Chondrocyte (in vitro differentiated cells): ENCODE measurements around the gene IGSF10. TPM values are rescaled to one million over a fixed set of nuclear protein-coding genes. Genes with fewer than 3 reads are reported as not detected.

Experiments
- DNase-seq: peaks from one replicate; pipeline ENCODE4 v3.0.0; 2021; ENCODE audit warnings: mixed read lengths, low spot score
- H3K27ac Mint-ChIP-seq: one replicate; pipeline ENCODE4 v1.8.0; 2021; ENCODE audit warnings: mild to moderate bottlenecking, moderate library complexity, mixed read lengths; ENCODE audit not compliant: unreplicated experiment
- H3K27me3 Mint-ChIP-seq: 2 replicates; pipeline ENCODE4 v1.8.0; 2021; ENCODE audit warnings: low read depth, mixed read lengths
- H3K36me3 Mint-ChIP-seq: 2 replicates; pipeline ENCODE4 v1.8.0; 2021; ENCODE audit warnings: low read depth, mixed read lengths
- H3K4me1 Mint-ChIP-seq: 2 replicates; pipeline ENCODE4 v1.8.0; 2021; ENCODE audit warnings: low read depth, mild to moderate bottlenecking, mixed read lengths
- H3K4me3 Mint-ChIP-seq: one replicate; pipeline ENCODE4 v1.8.0; 2021; ENCODE audit warnings: mild to moderate bottlenecking, moderate library complexity, mixed read lengths; ENCODE audit not compliant: unreplicated experiment
- H3K9me3 Mint-ChIP-seq: 2 replicates; pipeline ENCODE4 v1.8.0; 2021; ENCODE audit warnings: low read depth, mixed read lengths
- CTCF ChIP-seq: fragments of 200-600 bp; sonication (generic); IDR thresholded peaks from 2 replicates; pipeline ENCODE4 v1.5.0; 2021; ENCODE audit warnings: antibody characterized with exemption, mild to moderate bottlenecking, moderate library complexity
- total RNA-seq: library from RNA; stranded (reverse); gene quantifications from 3 replicates; pipeline ENCODE4 v1.2.1, GENCODE V29; 2021

The IGSF10 gene
- total RNA-seq, 1 donor from 2014 or later, result 0.10 TPM

DNA sequence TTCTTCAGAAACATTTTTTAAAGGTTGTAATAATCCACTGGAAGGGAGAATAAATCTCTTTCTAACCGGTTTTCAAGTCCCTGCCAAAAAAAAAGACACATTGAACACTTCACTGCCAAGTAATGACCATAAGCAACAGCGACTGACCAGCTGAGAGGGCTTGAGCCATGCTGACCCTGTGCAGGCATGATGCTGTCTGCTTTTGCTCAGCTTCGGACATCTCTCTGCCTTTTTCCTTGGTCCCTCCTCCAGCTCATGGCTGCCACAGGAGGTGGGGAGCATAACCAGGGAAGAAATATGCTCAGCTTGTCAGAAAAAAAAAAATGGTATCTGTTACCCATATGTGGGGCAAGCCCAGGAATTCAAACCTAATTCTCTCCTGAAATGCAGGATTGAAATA, 1.5 kb downstream of the IGSF10 start:
- peaks cover 23% of the 10 kb centered on the region for H3K27me3 Mint-ChIP-seq
- H3K9me3 Mint-ChIP-seq, result no peaks in the 10 kb centered on the region
- TF ChIP-seq CTCF, result no peak
- H3K27ac Mint-ChIP-seq, result no peak overlapping the region
- peaks cover 9% of the 10 kb centered on the region for H3K4me1 Mint-ChIP-seq
- no peak for DNase-seq
- no peaks in the 10 kb centered on the region for H3K36me3 Mint-ChIP-seq
- H3K4me3 Mint-ChIP-seq, result no peak overlapping the region

DNA sequence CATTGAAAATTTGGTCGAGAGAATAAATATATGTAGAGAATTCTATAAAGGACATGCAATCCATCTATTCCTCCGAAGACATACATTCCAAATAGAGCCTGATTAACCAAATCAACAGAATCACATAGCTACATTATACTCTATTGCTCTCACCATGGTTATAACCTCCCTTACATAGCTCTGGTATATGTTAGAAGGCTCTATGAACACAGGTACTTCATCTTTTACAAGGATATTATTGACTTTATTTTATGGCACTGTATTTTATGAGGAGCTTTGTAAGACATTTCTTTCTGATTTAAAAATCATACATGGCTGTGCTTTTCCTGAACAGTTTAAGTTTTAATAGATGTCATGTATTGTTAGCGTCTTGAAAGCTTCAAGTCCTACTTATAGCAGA, 4.8 kb downstream of the IGSF10 start:
- Mint-ChIP-seq H3K27ac (no peak overlapping the region), H3K4me1 (peaks cover 7% of the 10 kb centered on the region), H3K27me3 (peaks cover 10% of the 10 kb centered on the region), H3K4me3 (no peak overlapping the region), H3K9me3 (no peaks in the 10 kb centered on the region), H3K36me3 (no peaks in the 10 kb centered on the region)
- no peak for TF ChIP-seq CTCF
- no peak for DNase-seq

DNA sequence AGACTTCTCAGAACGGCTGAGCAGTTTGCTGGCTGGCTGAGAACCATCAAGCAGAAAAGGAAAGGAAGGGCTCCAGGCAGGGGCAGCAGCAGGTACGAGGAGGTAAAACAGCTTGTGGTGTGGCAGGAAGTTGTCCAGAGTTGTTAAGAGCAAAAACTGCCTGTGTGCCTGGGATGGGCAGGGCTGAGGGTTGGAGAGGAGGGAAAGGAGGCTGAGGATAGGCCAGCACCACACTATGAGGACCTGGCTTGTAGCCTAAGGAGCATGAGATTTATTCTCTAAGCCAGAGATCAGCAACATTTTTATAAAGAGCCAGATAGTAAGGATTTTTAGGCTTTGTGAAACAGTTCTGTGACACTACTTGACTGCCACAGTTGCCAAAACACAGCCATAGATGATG, 8.0 kb downstream of the IGSF10 start:
- no peaks in the 10 kb centered on the region for H3K9me3 Mint-ChIP-seq
- no peak for DNase-seq
- no peak overlapping the region for H3K27ac Mint-ChIP-seq
- H3K36me3 Mint-ChIP-seq, result no peaks in the 10 kb centered on the region
- TF ChIP-seq CTCF, result no peak
- H3K4me1 Mint-ChIP-seq, result no peaks in the 10 kb centered on the region
- peaks cover 6% of the 10 kb centered on the region for H3K27me3 Mint-ChIP-seq
- H3K4me3 Mint-ChIP-seq, result no peak overlapping the region

GRCh38 chr3:151452368-151452767, 8.5 kb downstream of the IGSF10 start:
- Mint-ChIP-seq H3K4me3 (no peak overlapping the region), H3K36me3 (no peaks in the 10 kb centered on the region), H3K4me1 (no peaks in the 10 kb centered on the region), H3K27ac (no peak overlapping the region), H3K27me3 (peaks cover 6% of the 10 kb centered on the region), H3K9me3 (no peaks in the 10 kb centered on the region)
- TF ChIP-seq CTCF, result no peak
- DNase-seq, result no peak

- TF ChIP-seq CTCF, result no peak
- Mint-ChIP-seq H3K36me3 (peaks cover 1% of the 10 kb centered on the region), H3K27ac (no peak overlapping the region), H3K27me3 (peaks cover 12% of the 10 kb centered on the region), H3K4me3 (no peak overlapping the region), H3K4me1 (no peaks in the 10 kb centered on the region), H3K9me3 (peaks cover 5% of the 10 kb centered on the region)
- no peak for DNase-seq
Measured at GRCh38 chr3:151446002-151446340, 14.9 kb downstream of the IGSF10 start.
